HG03095 (cell line): ENCODE data around the gene NMNAT1.
"Not testable (repeated sequence)": the region's sequence is repeated elsewhere in the genome, so short reads cannot be mapped to it uniquely, and the experiment has no call there.

Source experiments
- ATAC-seq: cut with Tn5 transposase; IDR thresholded peaks from one replicate; pipeline ENCODE4 v1.9.1; 2021; ENCODE audit warnings: moderate library complexity; ENCODE audit not compliant: unreplicated experiment

NMNAT1 gene

DNA sequence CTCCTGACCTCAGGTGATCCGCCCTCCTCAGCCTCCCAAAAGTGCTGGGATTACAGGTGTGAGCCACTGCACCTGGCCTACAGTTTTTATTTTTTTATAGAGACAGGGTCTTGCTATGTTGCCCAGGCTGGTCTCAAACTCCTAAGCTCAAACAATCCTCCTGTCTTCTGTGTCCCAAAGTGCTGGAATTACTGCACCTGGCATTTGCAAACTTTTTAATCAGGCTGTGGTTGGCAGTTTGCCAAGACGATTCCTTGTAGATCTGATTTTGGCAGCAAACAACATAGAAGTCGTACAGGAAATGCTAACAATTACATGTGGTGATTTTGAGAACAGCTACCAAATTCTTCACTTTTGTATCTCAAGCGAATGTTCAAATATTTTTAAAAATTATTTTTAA, 63.9 kb downstream of the NMNAT1 start:
- no peak for ATAC-seq

DNA sequence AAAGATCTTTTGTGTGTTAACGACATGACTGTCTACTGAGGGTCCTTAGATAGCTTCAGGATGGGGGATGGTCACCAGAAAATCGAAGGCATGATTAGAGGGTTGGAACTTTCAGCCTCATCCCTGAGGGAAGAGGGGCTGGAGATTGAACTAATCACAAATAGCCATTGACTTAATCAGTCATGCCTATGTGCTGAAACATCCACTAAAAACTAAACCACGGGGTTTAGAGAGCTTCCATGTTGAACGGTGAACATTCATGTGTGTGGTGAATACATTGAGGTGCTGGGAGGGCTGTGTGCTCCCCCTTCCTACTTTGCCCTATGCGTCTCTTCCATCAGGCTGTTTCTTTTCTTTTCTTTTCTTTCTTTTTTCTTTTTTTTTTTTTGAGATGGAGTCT, 70.7 kb downstream of the NMNAT1 start:
- no peak for ATAC-seq

DNA sequence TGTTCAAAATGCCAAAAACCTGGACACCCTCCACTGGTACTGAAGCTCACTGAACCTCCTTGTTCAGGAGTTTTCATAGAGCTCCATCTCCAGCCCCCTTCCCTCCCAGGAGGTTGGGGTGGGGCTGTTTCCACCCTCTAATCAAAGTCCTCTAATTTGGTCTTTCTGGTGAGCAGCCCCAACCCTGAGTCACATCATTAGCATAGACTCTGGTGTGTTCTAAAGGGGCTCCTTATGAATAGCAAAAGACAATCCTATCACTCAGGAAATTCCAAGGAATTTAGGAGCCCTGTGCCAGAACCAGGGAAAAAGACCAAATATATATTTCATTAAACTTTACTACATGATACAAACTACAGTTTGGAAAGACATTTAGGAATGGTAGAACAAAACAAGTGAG, 76.3 kb downstream of the NMNAT1 start:
- no peak for ATAC-seq

DNA sequence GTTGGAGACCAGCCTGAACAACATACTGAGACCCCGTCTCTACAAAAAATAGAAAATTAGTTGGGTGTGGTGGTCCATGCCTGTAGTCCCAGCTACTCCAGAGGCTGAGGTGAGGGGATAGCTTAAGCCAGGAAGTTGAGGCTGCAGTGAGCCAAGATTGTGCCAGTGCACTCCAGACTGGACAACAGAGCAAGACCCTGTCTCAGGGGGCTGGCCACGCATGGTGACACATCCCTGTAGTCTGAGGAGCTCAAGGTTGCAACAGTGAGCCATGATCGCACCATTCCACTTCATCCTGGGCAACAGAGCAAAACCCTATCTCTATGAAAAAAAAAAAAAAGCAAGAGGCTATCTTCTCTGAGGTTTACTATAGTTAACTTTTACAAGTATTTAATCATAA, 76.8 kb downstream of the NMNAT1 start:
- no peak for ATAC-seq

DNA sequence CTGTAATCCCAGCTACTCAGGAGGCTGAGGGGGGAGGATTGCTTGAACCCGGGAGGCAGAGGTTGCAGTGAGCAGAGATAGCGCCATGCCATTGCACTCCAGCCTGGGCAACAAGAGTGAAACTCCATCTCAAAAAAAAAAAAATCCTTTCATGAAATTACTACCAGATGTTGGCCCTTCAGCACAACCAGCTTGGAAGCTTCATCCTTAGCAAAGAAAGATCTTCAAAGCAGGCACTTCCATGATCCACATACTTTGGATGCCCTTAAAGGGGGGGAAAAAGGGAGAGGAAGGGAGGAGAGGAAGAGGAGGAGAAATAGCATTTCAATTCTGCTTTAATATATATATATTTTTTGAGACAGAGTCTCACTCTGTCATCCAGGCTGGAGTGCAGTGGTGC, 77.4 kb downstream of the NMNAT1 start:
- ATAC-seq, result not testable (repeated sequence)

DNA sequence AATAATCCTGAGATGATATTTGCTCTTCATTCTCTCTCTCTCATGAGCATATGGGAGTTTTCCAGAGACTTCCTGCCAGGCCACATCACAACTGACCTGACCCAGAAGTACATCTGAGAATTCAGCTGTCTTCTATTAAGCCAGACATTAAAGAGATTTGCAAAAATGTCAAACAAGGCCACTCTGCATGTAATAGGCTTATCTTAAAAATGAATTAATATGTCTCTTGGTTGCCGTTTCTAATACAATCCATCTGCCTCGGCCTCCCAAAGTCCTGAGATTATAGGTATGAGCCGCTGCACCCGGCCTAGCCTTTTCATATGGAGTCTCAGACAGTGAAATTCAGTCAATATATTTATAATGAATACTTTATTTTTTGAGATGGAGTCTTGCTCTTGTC, 78.7 kb downstream of the NMNAT1 start:
- ATAC-seq, result not testable (repeated sequence)

DNA sequence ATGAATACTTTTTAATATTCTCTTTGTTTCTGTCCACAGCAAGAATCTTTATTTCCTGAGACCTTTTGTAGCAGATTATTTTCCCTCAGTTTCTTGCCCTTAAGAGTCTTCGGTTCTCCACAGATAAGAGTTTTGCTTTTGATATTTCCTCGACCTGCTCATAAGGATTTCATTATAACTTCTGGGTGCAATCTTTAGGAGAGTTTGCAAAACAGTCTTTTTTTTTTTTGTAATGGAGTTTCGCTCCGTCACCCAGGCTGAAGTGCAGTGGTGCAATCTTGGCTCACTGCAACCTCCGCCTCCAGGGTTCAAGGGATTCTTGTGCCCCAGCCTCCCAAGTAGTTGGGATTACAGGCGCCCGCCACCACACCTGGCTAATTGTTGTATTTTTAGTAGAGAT, 79.4 kb downstream of the NMNAT1 start:
- no peak for ATAC-seq

DNA sequence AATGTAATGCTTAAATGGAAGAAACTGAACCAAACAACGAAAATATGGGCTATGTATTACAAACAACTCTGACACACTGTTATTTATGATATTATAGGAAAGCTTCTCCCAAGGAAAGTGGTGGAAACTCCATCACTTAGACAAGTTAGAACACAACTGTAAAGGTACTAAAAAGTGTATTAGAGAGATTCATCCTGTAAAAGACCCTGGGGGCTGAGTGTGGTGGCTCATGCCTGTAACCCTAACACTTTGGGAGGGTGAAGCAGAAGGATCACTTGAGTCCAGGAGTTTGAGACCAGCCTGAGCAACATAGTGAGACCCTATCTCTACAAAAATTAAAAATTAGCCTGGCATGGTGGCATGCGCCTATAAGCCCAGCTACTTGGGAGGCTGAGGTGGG, 82.1 kb downstream of the NMNAT1 start:
- no peak for ATAC-seq

DNA sequence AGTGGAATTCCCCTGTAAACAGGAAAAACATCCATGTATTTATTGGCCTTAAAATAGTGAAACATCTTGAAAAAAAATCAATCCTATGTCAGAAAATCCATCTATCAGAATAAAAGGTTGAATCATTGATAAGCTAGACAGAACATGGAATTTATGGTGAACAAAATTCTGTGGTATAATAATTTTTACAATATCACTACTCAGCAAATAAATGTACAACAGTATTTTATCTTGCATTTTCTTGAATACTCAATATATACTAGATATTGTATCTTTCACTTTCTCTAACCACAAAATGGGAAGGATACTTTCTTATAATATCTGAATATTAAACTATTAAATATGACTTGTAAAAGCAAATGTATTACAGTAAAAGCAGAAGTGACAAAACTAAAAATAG, 83.8 kb downstream of the NMNAT1 start:
- no peak for ATAC-seq

DNA sequence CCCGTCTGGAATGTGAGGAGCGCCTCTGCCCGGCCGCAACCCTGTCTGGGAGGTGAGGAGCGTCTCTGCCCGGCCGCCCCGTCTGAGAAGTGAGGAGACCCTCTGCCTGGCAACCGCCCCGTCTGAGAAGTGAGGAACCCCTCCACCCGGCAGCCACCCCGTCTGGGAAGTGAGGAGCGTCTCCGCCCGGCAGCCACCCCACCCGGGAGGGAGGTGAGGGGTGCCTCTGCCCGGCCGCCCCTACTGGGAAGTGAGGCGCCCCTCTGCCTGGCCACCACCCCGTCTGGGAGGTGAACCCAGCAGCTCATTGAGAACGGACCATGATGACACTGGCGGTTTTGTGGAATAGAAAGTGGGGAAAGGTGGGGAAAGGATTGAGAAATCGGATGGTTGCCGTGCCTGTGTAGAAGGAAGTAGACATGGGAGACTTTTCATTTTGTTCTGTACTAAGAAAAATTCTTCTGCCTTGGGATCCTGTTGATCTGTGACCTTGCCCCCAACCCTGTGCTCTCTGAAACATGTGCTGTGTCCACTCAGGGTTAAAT, 85.8 kb downstream of the NMNAT1 start:
- ATAC-seq, result not testable (repeated sequence)

DNA sequence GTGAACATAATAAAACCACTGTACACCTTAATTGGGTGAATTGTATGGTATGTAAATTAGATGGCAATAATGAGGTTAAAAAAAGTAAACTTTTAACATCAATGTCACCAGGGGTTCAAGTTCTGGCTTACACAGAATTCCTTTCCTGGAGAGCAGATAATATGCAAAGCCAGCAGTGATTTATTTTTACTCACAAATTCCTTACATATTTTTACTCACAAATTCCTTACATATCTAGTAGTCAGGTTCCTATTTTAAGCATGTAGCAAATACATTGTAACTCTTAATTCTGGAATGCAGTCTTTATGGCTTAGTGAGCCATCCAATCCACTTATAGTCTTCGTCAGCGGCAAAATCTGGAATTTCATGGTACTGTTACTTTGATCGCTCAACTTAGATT, 88.2 kb downstream of the NMNAT1 start:
- no peak for ATAC-seq

DNA sequence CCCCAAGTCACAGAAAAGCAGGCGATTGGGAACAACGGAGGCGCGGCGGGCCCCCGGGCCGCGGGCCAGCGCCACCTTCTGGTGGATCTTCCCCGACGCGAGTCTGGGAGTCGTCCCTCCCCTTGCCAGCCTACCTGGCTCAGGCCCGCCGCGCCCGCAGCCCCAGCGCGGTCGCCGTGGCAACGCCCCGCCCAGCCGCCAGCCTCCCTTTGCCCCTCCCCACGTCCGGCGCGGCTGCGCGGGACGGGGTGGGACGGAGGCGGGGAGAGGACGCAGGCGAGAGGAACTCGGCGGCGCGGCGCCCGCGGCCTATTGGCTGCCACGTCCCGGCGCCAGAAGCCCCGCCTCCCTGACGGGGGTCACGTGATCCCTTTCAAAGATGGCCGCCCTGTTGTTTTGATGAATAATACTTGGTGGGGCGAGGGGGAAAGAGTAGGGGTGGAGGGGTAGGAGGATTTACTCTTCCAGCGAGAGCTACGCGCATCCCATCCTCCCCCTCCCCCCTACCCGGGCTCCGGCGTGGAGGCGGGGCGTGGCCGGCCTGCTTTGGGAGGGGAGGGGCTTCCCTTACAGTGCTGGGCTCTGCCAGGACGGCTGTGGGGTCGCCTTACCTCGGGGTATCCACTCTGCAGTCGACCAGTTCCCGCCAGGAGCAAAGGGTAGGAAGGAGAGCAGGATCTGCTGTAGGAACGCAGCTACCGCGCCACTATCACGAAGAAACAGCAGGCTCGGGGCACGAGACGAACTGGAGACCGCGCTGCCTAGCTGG, 89.5 kb downstream of the NMNAT1 start, which contains the start of gene UBE4B:
UBE4B (plus strand) TSS at position 369 of the 769 bp plus-strand sequence. CDS start 713 bp downstream, outside the sequence.
- ATAC-seq, result peak; percentile 96

DNA sequence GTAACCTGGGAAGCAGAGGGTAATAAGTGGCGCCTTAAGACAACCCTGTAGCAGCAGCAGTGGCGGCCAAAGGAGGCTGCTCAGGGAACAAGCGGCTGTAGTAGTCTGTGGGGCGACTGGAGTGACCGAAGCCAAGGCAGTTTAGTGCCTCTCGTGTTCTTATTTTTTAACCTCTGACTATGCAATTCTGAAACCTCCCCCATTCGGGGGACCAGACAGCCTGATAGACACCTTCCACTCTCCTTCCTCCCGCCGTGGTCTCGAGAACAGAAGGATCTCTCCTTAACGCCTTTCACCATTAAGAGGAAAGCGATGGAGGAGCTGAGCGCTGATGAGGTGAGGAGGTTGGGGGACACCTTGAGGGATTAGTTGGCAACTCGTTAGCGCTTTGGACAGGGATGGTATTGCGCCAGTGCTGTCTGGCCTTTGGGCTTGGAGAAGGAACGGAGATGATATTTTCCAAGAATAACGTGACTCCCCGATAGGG, 90.1 kb downstream of the NMNAT1 start:
- ATAC-seq, result peak; percentile 15
